ENCODE results near the gene WFDC1.

WFDC1 gene

GRCh38 chr16:84271037-84271436, 23.6 kb upstream of the WFDC1 start:
- no peak overlapping the region for H3K4me3 ChIP-seq (ENCODE audit: low read length, poor library complexity, severe bottlenecking)
- no peak for TF ChIP-seq EZH2phosphoT487 (IDR thresholded peaks at IDR 0.05; ENCODE audit: borderline replicate concordance)
- TF ChIP-seq CTCF (conservative IDR thresholded peaks at IDR 0.05; ENCODE audit: low read length): no peak

GRCh38 chr16:84271866-84272265, 22.8 kb upstream of the WFDC1 start:
- H3K79me2 ChIP-seq (ENCODE audit: insufficient read depth, low read length): no peaks in the 10 kb centered on the region
- H3K4me3 ChIP-seq (ENCODE audit: low read length, poor library complexity, severe bottlenecking): no peak overlapping the region
- H2AFZ ChIP-seq (ENCODE audit: low read length): no peak overlapping the region
- no peaks in the 10 kb centered on the region for H3K9me2 ChIP-seq (replicated peaks; ENCODE audit: low read depth, low read length)
- H3K4me1 ChIP-seq (ENCODE audit: insufficient read depth, low read length, poor library complexity, severe bottlenecking): no peaks in the 10 kb centered on the region
- no peak overlapping the region for H3K9ac ChIP-seq (ENCODE audit: low read depth, low read length, poor library complexity, severe bottlenecking)
- H3F3A ChIP-seq (ENCODE audit: low read depth): no peaks in the 10 kb centered on the region
- H3K9me3 ChIP-seq (ENCODE audit: insufficient read depth, low read depth, low read length): no peaks in the 10 kb centered on the region
- H3K4me2 ChIP-seq (ENCODE audit: low read depth, low read length, poor library complexity, severe bottlenecking): no peak overlapping the region
- no peaks in the 10 kb centered on the region for H4K20me1 ChIP-seq (ENCODE audit: insufficient read depth, low read length, poor library complexity, severe bottlenecking)
- H3K36me3 ChIP-seq (ENCODE audit: insufficient read depth, low read length): no peaks in the 10 kb centered on the region
- TF ChIP-seq CTCF (conservative IDR thresholded peaks at IDR 0.05; ENCODE audit: low read length) (no peak), EZH2phosphoT487 (IDR thresholded peaks at IDR 0.05; ENCODE audit: borderline replicate concordance) (no peak)
- no peaks in the 10 kb centered on the region for H3K27me3 ChIP-seq (ENCODE audit: insufficient read depth, low read length, poor library complexity, severe bottlenecking)

More at GRCh38 chr16:84271037-84271436, 23.6 kb upstream of the WFDC1 start:
- Histone ChIP-seq H3K9ac (ENCODE audit: low read depth, low read length, poor library complexity, severe bottlenecking) (no peak overlapping the region), H3K4me1 (ENCODE audit: insufficient read depth, low read length, poor library complexity, severe bottlenecking) (no peaks in the 10 kb centered on the region), H3K4me2 (ENCODE audit: low read depth, low read length, poor library complexity, severe bottlenecking) (no peak overlapping the region), H3K9me3 (ENCODE audit: insufficient read depth, low read depth, low read length) (no peaks in the 10 kb centered on the region), H3K9me2 (replicated peaks; ENCODE audit: low read depth, low read length) (no peaks in the 10 kb centered on the region), H3F3A (ENCODE audit: low read depth) (no peaks in the 10 kb centered on the region), H3K27me3 (ENCODE audit: insufficient read depth, low read length, poor library complexity, severe bottlenecking) (no peaks in the 10 kb centered on the region), H2AFZ (ENCODE audit: low read length) (no peak overlapping the region), H4K20me1 (ENCODE audit: insufficient read depth, low read length, poor library complexity, severe bottlenecking) (no peaks in the 10 kb centered on the region), H3K36me3 (ENCODE audit: insufficient read depth, low read length) (no peaks in the 10 kb centered on the region), H3K79me2 (ENCODE audit: insufficient read depth, low read length) (no peaks in the 10 kb centered on the region)

GRCh38 chr16:84272740-84273320, 21.8 kb upstream of the WFDC1 start:
- no peaks in the 10 kb centered on the region for H3K36me3 ChIP-seq (ENCODE audit: insufficient read depth, low read length)
- no peaks in the 10 kb centered on the region for H3K4me1 ChIP-seq (ENCODE audit: insufficient read depth, low read length, poor library complexity, severe bottlenecking)
- TF ChIP-seq CTCF (conservative IDR thresholded peaks at IDR 0.05; ENCODE audit: low read length) (no peak), EZH2phosphoT487 (IDR thresholded peaks at IDR 0.05; ENCODE audit: borderline replicate concordance) (no peak)
- no peak overlapping the region for H3K9ac ChIP-seq (ENCODE audit: low read depth, low read length, poor library complexity, severe bottlenecking)
- no peaks in the 10 kb centered on the region for H3K9me2 ChIP-seq (replicated peaks; ENCODE audit: low read depth, low read length)
- H3K4me3 ChIP-seq (ENCODE audit: low read length, poor library complexity, severe bottlenecking): no peak overlapping the region
- H3K9me3 ChIP-seq (ENCODE audit: insufficient read depth, low read depth, low read length): no peaks in the 10 kb centered on the region
- H3K27me3 ChIP-seq (ENCODE audit: insufficient read depth, low read length, poor library complexity, severe bottlenecking): no peaks in the 10 kb centered on the region
- no peaks in the 10 kb centered on the region for H4K20me1 ChIP-seq (ENCODE audit: insufficient read depth, low read length, poor library complexity, severe bottlenecking)
- H3K79me2 ChIP-seq (ENCODE audit: insufficient read depth, low read length): no peaks in the 10 kb centered on the region
- H2AFZ ChIP-seq (ENCODE audit: low read length): no peak overlapping the region
- no peaks in the 10 kb centered on the region for H3F3A ChIP-seq (ENCODE audit: low read depth)
- no peak overlapping the region for H3K4me2 ChIP-seq (ENCODE audit: low read depth, low read length, poor library complexity, severe bottlenecking)
